LNCAP (cell line): ENCODE measurements around the gene SLC45A3.

Source experiments
- TF ChIP-seq, protein P1 (sequence below): fragments of 450-650 bp; IDR thresholded peaks from 2 replicates; pipeline ENCODE4 v1.5.1; 2017; ENCODE audit warnings: mild to moderate bottlenecking

Gene SLC45A3

DNA sequence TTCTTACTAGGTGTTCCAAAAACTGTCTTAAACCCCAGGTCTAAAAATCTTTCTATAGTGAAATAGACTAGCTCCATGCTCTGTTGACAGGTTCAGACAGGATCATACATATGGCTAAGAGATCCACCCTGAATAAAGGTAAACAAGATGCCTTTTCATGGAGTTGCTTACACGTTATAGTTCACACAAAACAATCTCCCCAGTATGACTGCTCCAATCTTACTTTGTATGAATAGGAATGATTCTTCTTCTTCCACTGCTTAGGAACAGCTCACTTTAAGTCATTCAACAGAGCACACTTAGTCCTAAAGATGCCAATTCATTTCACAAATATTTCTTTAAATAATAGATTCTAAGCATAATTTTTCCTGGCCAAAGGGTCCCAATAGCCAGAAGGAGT lies 64.5 kb downstream of the SLC45A3 start:
- TF ChIP-seq, protein P1, sequence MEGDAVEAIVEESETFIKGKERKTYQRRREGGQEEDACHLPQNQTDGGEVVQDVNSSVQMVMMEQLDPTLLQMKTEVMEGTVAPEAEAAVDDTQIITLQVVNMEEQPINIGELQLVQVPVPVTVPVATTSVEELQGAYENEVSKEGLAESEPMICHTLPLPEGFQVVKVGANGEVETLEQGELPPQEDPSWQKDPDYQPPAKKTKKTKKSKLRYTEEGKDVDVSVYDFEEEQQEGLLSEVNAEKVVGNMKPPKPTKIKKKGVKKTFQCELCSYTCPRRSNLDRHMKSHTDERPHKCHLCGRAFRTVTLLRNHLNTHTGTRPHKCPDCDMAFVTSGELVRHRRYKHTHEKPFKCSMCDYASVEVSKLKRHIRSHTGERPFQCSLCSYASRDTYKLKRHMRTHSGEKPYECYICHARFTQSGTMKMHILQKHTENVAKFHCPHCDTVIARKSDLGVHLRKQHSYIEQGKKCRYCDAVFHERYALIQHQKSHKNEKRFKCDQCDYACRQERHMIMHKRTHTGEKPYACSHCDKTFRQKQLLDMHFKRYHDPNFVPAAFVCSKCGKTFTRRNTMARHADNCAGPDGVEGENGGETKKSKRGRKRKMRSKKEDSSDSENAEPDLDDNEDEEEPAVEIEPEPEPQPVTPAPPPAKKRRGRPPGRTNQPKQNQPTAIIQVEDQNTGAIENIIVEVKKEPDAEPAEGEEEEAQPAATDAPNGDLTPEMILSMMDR = no peak

DNA sequence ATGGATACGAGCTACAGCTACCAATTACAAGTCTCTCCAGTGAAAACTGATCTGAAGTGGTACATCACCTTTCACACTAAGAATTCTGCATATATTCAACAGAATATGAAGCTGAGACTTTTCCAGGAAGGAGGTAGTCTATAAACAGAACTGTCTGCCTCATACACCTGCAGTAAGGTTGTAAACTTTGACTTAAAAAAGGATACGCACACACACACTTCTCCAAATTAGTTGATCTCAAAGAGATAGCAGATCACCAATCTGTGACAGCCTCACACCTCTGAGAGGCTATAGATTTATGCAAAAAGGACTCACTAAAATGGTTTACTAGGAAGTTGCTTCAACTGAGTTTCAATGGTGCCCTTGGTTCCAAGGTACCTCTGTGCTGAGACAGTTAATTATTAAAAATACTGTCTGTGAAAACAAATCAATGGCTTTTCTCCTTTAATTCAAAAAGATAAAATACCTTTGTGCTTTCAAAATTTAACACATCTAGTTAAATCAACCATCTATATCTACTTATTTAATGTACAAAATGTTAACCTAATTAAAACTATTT lies 66.4 kb downstream of the SLC45A3 start:
- TF ChIP-seq, protein P1 = no peak

DNA sequence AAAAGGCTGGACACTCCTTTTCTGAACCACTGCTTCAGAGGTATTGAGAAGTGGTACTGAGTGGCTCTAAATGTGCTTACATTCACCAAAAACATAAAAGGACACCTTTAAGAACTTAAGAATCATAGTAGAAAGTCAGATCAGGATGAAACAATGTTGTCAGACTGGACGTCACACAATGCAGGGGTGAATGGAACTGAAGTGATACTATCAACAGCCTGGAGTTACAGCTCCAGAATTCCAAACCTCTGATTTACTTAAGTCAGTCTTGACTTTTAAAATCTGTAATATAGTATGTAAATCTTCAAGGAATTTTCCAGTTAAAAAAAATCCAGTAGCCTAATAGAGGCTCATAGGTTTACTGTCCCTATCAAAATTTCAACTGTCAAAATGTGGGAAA lies 67.8 kb downstream of the SLC45A3 start:
- TF ChIP-seq, protein P1 = no peak

DNA sequence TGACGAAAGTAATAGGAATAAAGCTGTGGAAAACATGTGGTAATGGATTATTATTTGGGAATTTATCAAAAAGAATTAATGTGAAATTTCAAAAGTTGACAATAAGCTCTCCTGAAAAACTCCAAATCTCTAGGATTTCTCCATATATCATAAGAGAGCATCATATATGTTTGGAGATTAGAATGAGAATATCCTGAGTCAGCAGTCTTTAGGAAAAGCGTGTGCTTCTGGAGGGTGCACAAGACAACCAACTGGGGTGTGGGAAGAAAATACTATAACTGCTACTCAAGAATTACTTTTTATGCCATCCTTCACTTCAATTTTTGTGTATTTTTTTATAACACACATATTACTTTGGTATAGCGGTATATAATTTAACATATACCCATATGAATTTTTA lies 68.2 kb downstream of the SLC45A3 start:
- TF ChIP-seq, protein P1 = no peak

DNA sequence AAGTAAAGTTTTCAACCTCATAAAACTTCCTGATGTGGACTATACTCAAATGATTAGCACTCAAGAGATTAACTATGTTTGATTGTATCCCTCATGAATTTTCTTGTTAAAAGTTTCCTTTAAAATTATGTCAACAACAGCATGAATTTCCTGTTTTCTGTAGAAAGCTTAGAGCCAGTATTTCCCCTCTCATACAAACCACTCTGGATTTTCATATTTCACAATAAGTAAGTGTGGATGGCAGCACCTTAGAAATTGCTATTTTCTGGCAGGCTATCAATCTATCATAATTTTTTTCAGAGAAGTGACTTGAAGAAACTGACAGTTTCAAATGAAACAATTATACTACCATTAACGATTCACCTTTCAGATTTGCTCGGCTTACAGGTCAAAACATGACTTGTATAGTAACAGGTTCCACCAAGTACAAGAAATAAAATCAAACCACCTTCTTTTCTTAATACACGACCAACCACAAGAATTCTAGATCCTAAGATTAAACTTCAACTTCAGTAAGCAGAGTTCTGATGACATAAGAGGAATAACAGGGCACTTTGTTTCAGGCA lies 69.3 kb downstream of the SLC45A3 start:
- TF ChIP-seq, protein P1 = no peak

DNA sequence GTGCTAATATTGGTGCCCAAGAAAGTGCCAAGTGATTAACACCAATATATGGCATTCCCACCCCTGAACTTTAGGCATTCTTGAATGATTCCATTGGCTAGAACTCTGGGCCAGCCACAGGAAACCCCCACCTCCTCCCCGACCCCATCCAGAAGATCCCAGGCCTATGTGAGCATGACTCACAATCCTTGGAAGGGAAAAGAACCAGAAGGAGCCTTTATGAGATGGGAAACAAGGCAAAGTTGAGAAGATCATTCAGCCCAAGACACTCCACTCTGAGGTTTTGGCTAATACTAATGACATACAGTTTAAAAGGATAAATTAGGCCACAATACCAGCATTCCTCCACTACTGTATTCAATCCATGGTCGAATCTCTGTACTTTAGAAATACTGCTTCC lies 70.3 kb downstream of the SLC45A3 start:
- TF ChIP-seq, protein P1 = no peak
